HepG2 (cell line): ENCODE measurements around the gene EEF1AKMT4. TPM values are rescaled to one million over a fixed set of nuclear protein-coding genes. Genes with fewer than 3 reads are reported as not detected.

Source experiments
- ETS1 ChIP-seq: sonication (generic); formaldehyde crosslinking; IDR thresholded peaks from 2 replicates; pipeline ENCODE4 v1.4.0; 2020; ENCODE audit warnings: missing genetic modification reagents
- HNRNPL ChIP-seq: fragments of 200-400 bp; formaldehyde crosslinking; IDR thresholded peaks from 2 replicates; pipeline ENCODE4 v1.6.1; 2017; ENCODE audit warnings: mild to moderate bottlenecking, low read depth, low read length
- HNRNPLL ChIP-seq: fragments of 200-400 bp; formaldehyde crosslinking; IDR thresholded peaks from 2 replicates; pipeline ENCODE4 v1.6.1; 2017; ENCODE audit warnings: mild to moderate bottlenecking, low read depth, low read length; ENCODE audit not compliant: poor library complexity, severe bottlenecking
- LRRFIP1 ChIP-seq: sonication (generic); formaldehyde crosslinking; conservative IDR thresholded peaks from 2 replicates; pipeline ENCODE4 v1.4.0; 2020; ENCODE audit warnings: missing genetic modification reagents
- MXD1 ChIP-seq: sonication (generic); formaldehyde crosslinking; IDR thresholded peaks from 2 replicates; pipeline ENCODE4 v1.4.0; 2020; ENCODE audit warnings: mild to moderate bottlenecking, missing genetic modification reagents
- NCOA1 ChIP-seq: sonication (generic); formaldehyde crosslinking; IDR thresholded peaks from 2 replicates; pipeline ENCODE4 v1.9.0; 2021; ENCODE audit warnings: missing genetic modification reagents
- POGK ChIP-seq: sonication (generic); formaldehyde crosslinking; conservative IDR thresholded peaks from 2 replicates; pipeline ENCODE4 v1.8.0; 2022; ENCODE audit warnings: mild to moderate bottlenecking, moderate library complexity, missing genetic modification reagents
- POLR2AphosphoS2 ChIP-seq: IDR thresholded peaks from 2 replicates; pipeline ENCODE4 v1.6.1; 2011; ENCODE audit warnings: low read depth, low read length, improper control_type of control experiment
- REST ChIP-seq, 2 experiments: IDR thresholded peaks; 2 replicates each; pipeline ENCODE4 v1.6.1; 2011 to 2012; ENCODE audit warnings: low read length in 2 of 2, borderline replicate concordance in 1 of 2, low read depth in 1 of 2, mild to moderate bottlenecking in 1 of 2, moderate library complexity in 1 of 2
- RFXAP ChIP-seq: sonication (generic); formaldehyde crosslinking; IDR thresholded peaks from 2 replicates; pipeline ENCODE4 v1.4.0; 2020; ENCODE audit warnings: missing genetic modification reagents, borderline replicate concordance
- RNF2 ChIP-seq: fragments of 450-650 bp; conservative IDR thresholded peaks from 2 replicates; pipeline ENCODE4 v1.6.1; 2016; ENCODE audit warnings: low read depth
- RXRB ChIP-seq: IDR thresholded peaks from 2 replicates; pipeline ENCODE4 v1.6.1; 2016; ENCODE audit warnings: borderline replicate concordance, missing genetic modification reagents, missing compliant biosample characterization
- SPEN ChIP-seq: sonication (generic); formaldehyde crosslinking; IDR thresholded peaks from 2 replicates; pipeline ENCODE4 v1.5.1; 2020; ENCODE audit warnings: low read depth, mild to moderate bottlenecking, missing genetic modification reagents
- TP53 ChIP-seq: sonication (generic); formaldehyde crosslinking; conservative IDR thresholded peaks from 2 replicates; pipeline ENCODE4 v1.4.0; 2020; ENCODE audit warnings: missing genetic modification reagents
- ZBTB39 ChIP-seq: sonication (generic); formaldehyde crosslinking; IDR thresholded peaks from 2 replicates; pipeline ENCODE4 v1.5.0; 2020; ENCODE audit warnings: missing genetic modification reagents
- polyA plus RNA-seq, 8 experiments: library from polyadenylated mRNA; depleted of rRNA in 3 of 8; stranded (reverse) in 7 of 8; unstranded in 1 of 8; fragments of >200 nt; fragmentation: Illumina TruSeq in 4 of 8; extraction: Trizol in 4 of 8; gene quantifications; 2 replicates each; pipeline versions ENCODE4 v1.2.1 to v1.2.3, GENCODE V29; 2011 to 2016; ENCODE audit warnings: low read depth in 4 of 8, missing spikeins in 1 of 8, mixed read lengths in 1 of 8; ENCODE audit not compliant: insufficient read depth in 1 of 8
- total RNA-seq, 5 experiments: library from RNA; depleted of rRNA; stranded (reverse); fragments of >200 nt; fragmentation: Illumina TruSeq; extraction: Trizol; gene quantifications; 2 replicates each; pipeline ENCODE4 v1.2.3, GENCODE V29; 2016; ENCODE audit warnings: low read depth in 1 of 5

EEF1AKMT4 gene
- total and polyA plus RNA-seq, 2 of the 13 experiments (the other 11 are each of a cell fraction or from before 2014, with no cell fraction given), result 13.1 to 15.8 TPM

GRCh38 chr3:184249412-184250166, at the start of gene EEF1AKMT4 (continued):
- peak; percentile 63; the same call in 1 of the 2 replicates for TF ChIP-seq POGK (CRISPR knock-in tag)
- 0 out of 2 replicates have a peak, but pooled peaks have one; percentile 40 for TF ChIP-seq RNF2
- peak in 1 of 2 experiments; percentile 63; a peak in 1 of 4 replicates for TF ChIP-seq REST (IDR thresholded peaks at IDR 0.05; ENCODE audit: borderline replicate concordance in 1 of 2, low read depth in 1 of 2, low read length in 2 of 2)
- peak; percentile 40 for TF ChIP-seq SPEN (CRISPR knock-in tag)
- TF ChIP-seq POLR2AphosphoS2, result no peak
- TF ChIP-seq ETS1 (CRISPR knock-in tag), result no peak
- 0 out of 2 replicates have a peak, but pooled peaks have one; percentile 40 for TF ChIP-seq HNRNPL
- TF ChIP-seq RXRB (CRISPR knock-in tag), result peak; percentile 30; the same call in 1 of the 2 replicates
- TF ChIP-seq TP53, result 0 out of 2 replicates have a peak, but pooled peaks have one; percentile 62
- no peak for TF ChIP-seq ZBTB39
- peak; percentile 99 for TF ChIP-seq HNRNPLL
- peak; percentile 71; the same call in 1 of the 2 replicates for TF ChIP-seq RFXAP
- TF ChIP-seq LRRFIP1, result no peak
- no peak for TF ChIP-seq NCOA1 (CRISPR knock-in tag)
- peak; percentile 53; the same call in 1 of the 2 replicates for TF ChIP-seq MXD1 (CRISPR knock-in tag)
